Measurements from ENCODE around the gene FTO.

DNA sequence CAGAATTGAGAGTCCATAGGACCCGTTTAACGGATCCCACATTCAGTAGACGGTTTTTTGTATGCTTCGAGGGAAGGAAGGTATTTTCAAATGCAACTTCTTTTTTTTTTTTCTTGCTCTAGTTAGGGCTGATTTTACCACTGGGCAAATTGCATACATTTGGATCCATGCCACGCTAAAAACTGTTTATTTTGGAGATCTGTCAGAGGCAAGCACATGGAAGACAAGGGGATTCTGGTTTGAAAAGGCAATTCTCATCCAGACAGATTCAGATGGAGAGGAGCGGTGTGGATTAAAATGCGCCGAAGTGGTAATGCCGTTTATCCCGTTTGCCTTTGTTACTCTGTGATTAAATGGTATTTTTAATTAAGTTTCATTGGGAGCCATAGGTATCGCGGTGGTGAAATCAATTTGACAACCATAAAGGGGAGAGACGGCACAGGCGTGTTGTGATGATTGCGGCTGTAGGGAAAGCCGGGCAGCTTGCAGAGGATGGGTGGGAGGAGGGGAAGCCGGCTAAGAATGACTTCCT, 412.2 kb downstream of the FTO start:
- TF ChIP-seq, protein P1, sequence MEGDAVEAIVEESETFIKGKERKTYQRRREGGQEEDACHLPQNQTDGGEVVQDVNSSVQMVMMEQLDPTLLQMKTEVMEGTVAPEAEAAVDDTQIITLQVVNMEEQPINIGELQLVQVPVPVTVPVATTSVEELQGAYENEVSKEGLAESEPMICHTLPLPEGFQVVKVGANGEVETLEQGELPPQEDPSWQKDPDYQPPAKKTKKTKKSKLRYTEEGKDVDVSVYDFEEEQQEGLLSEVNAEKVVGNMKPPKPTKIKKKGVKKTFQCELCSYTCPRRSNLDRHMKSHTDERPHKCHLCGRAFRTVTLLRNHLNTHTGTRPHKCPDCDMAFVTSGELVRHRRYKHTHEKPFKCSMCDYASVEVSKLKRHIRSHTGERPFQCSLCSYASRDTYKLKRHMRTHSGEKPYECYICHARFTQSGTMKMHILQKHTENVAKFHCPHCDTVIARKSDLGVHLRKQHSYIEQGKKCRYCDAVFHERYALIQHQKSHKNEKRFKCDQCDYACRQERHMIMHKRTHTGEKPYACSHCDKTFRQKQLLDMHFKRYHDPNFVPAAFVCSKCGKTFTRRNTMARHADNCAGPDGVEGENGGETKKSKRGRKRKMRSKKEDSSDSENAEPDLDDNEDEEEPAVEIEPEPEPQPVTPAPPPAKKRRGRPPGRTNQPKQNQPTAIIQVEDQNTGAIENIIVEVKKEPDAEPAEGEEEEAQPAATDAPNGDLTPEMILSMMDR (IDR thresholded peaks at IDR 0.05) = no peak
- TF ChIP-seq POLR2A (IDR thresholded peaks at IDR 0.05) (no peak), POLR2AphosphoS5 (IDR thresholded peaks at IDR 0.05) (no peak)
